CD4-positive, alpha-beta T cell (primary cell): ENCODE data around the gene ASB6. TPM values are rescaled to one million over a fixed set of nuclear protein-coding genes. Genes with fewer than 3 reads are reported as not detected.

ENCODE experiments used
- ATAC-seq: fragments of 200-7000 bp; cut with Tn5 transposase; one replicate; pipeline ENCODE4 v1.10.0; 2022; ENCODE audit warnings: mild to moderate bottlenecking; ENCODE audit not compliant: poor library complexity
- CTCF ChIA-PET: fragments of 350-600 bp; sonication (Branson Sonifier 250); formaldehyde crosslinking; loops from one replicate; lab custom pipeline; 2021; ENCODE audit warnings: antibody characterized with exemption, inconsistent platforms; lab: Charles Lee
- POLR2A ChIA-PET: fragments of 350-600 bp; sonication (Branson Sonifier 250); formaldehyde crosslinking; loops from one replicate; lab custom pipeline; 2021; ENCODE audit warnings: antibody characterized with exemption, inconsistent platforms; lab: Charles Lee
- DNase-seq, 14 experiments: peaks; one replicate each; pipeline ENCODE4 v3.0.0-alpha.2; 2013 to 2020; ENCODE audit warnings: mixed read lengths in 2 of 14
- H3K27ac ChIP-seq, 2 donors: one replicate each; pipeline versions ENCODE4 v1.5.1 to v1.7.0; 2013; ENCODE audit warnings: low read length in 2 of 2, low read depth in 1 of 2, mild to moderate bottlenecking in 1 of 2
- H3K27me3 ChIP-seq, 2 experiments: 1 replicate in 1 of 2; 2 replicates in 1 of 2; pipeline versions ENCODE4 v1.6.1 to v1.7.0; 2013; ENCODE audit warnings: low read length in 2 of 2, control low read depth in 1 of 2, mild to moderate bottlenecking in 1 of 2, moderate library complexity in 1 of 2; ENCODE audit not compliant: insufficient read depth in 2 of 2, control insufficient read depth in 1 of 2
- H3K36me3 ChIP-seq: one replicate; pipeline ENCODE4 v1.6.1; 2013; ENCODE audit warnings: low read length, control low read depth; ENCODE audit not compliant: insufficient read depth
- H3K4me1 ChIP-seq: one replicate; pipeline ENCODE4 v1.6.1; 2013; ENCODE audit warnings: low read length, control low read depth; ENCODE audit not compliant: insufficient read depth
- H3K4me3 ChIP-seq: one replicate; pipeline ENCODE4 v1.5.1; 2013; ENCODE audit warnings: mild to moderate bottlenecking, low read length, moderate library complexity
- H3K9me3 ChIP-seq, 2 experiments: 1 replicate in 1 of 2; 2 replicates in 1 of 2; pipeline versions ENCODE4 v1.6.1 to v1.7.0; 2013; ENCODE audit warnings: low read length in 2 of 2, mild to moderate bottlenecking in 2 of 2, control low read depth in 1 of 2, moderate library complexity in 1 of 2; ENCODE audit not compliant: control insufficient read depth in 1 of 2, insufficient read depth in 1 of 2
- H3K27ac Mint-ChIP-seq: one replicate; pipeline ENCODE4 v1.8.0; 2020; ENCODE audit warnings: mixed read lengths
- H3K27me3 Mint-ChIP-seq: one replicate; pipeline ENCODE4 v1.8.0; 2021; ENCODE audit warnings: mixed read lengths
- H3K36me3 Mint-ChIP-seq: one replicate; pipeline ENCODE4 v1.8.0; 2021; ENCODE audit warnings: low read depth, mixed read lengths
- H3K4me1 Mint-ChIP-seq: one replicate; pipeline ENCODE4 v1.8.0; 2021; ENCODE audit warnings: low read depth, mixed read lengths
- H3K4me3 Mint-ChIP-seq: one replicate; pipeline ENCODE4 v1.8.0; 2020; ENCODE audit warnings: mild to moderate bottlenecking, mixed read lengths
- H3K9me3 Mint-ChIP-seq: one replicate; pipeline ENCODE4 v1.8.0; 2020; ENCODE audit warnings: mixed read lengths
- intact Hi-C, 2 experiments: fragments of 100-400 bp; cut with DNase I in 1 of 2; cut with micrococcal nuclease in 1 of 2; formaldehyde crosslinking; loops; one replicate each; pipeline versions ENCODE4 v1.15.1 to v1.9.0; 2023 to 2025; cut with DNase I, micrococcal nuclease
- total RNA-seq, 174 experiments: library from RNA in 2 of 174; stranded (reverse) in 2 of 174; gene quantifications; one replicate each; pipeline ENCODE4 v1.2.3 and lab custom pipeline; 2021 to 2026
- TF ChIP-seq, protein P1 (sequence below): fragments of 200-600 bp; IDR thresholded peaks from one replicate; pipeline ENCODE4 v1.8.0; 2022; ENCODE audit warnings: antibody characterized with exemption, mild to moderate bottlenecking

Gene ASB6
- total RNA-seq, 2 experiments from 2014 or later, result 28.5 to 29.3 TPM

DNA sequence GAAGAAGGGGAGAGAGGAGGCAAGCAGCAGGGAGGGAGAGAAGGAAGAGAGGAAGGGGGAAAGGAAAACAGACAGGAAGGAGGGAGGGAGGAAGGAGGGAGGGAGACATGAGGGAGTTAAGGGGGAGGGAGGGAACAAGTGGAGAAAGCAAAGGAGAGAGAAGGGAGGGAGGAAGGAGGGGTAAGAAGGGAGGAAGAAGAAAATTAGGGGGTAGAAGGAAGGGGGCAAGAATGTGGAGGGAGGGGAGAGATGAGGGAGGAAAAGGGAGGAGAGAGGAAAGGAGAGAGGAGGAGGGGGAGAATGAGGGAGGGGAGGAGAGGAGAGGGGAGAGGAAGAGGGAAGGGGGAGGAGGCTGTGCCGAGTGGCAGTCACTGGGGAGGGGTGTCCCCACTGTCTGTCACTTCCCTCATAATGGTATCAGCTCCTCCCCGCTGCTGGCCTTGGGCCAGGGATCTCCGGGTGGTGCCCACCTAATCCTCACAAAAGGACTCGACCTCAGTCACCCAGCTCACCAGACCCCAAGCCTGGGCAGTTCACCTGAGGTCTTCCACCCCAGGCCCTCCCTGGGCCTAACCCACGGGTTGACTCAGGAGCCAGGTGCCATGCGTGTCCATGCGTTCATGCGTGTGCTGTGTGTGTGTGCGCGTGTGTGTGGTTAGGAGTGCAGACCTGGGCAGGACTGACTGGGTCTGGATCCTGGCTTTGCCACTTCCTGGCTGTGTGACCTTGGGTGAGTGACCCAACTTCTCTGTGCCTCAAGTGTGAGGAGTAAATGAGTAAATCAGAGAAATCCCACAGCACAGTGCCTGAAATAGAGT is 39.1 kb downstream of the ASB6 start:
- intact Hi-C loops, result no loop called here
- no peaks in the 10 kb centered on the region for H3K9me3 Mint-ChIP-seq
- TF ChIP-seq, protein P1, sequence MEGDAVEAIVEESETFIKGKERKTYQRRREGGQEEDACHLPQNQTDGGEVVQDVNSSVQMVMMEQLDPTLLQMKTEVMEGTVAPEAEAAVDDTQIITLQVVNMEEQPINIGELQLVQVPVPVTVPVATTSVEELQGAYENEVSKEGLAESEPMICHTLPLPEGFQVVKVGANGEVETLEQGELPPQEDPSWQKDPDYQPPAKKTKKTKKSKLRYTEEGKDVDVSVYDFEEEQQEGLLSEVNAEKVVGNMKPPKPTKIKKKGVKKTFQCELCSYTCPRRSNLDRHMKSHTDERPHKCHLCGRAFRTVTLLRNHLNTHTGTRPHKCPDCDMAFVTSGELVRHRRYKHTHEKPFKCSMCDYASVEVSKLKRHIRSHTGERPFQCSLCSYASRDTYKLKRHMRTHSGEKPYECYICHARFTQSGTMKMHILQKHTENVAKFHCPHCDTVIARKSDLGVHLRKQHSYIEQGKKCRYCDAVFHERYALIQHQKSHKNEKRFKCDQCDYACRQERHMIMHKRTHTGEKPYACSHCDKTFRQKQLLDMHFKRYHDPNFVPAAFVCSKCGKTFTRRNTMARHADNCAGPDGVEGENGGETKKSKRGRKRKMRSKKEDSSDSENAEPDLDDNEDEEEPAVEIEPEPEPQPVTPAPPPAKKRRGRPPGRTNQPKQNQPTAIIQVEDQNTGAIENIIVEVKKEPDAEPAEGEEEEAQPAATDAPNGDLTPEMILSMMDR, result no peak
- Histone ChIP-seq H3K4me1 (peaks cover 46% of the 10 kb centered on the region), H3K36me3 (no peaks in the 10 kb centered on the region), H3K27ac (no peak overlapping the region), H3K4me3 (no peak overlapping the region), H3K27me3 (peaks cover 0 to 3% of the 10 kb centered on the region in 2 experiments), H3K9me3 (no peaks in the 10 kb centered on the region)
- H3K36me3 Mint-ChIP-seq, result no peaks in the 10 kb centered on the region
- peaks cover 41% of the 10 kb centered on the region for H3K4me1 Mint-ChIP-seq
- ATAC-seq (no peak), DNase-seq (no peak)
- no peak overlapping the region for H3K4me3 Mint-ChIP-seq
- H3K27ac Mint-ChIP-seq, result no peak overlapping the region
- peaks cover 6% of the 10 kb centered on the region for H3K27me3 Mint-ChIP-seq
- POLR2A ChIA-PET, result no interaction called here
- CTCF ChIA-PET, result no interaction called here

DNA sequence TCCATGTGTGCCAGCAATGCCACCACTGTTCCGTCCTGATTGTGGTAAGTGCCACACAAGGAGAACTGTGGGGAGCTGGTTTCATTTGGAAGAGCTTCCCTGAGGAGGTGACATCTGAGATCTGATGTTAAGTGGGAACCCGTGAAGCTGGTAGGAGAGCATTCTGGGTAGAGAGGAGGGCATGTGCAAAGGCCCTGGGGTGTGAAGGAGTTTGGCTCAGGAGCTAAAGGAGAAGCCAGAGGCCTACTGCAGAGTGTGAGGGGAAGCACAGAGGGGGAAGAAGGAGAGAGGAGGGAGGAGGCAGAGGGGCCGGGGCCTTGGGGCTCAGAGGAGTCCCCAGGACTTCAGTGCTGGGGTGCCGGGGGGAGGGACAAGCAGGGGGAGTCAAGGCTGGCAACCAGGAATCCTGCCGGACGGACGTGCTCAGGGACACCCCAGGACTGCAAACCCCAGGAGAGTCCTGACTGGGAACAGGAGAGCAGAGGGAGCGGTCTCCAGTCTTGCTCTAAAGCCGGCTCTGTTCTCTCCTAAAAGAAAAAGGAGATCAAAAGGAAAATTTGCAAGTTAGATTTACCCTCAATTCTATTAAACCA is 40.8 kb downstream of the ASB6 start:
- ATAC-seq (no peak), DNase-seq (no peak)
- TF ChIP-seq, protein P1, result no peak
- Histone ChIP-seq H3K27ac (no peak overlapping the region), H3K4me3 (no peak overlapping the region), H3K36me3 (no peaks in the 10 kb centered on the region), H3K9me3 (no peaks in the 10 kb centered on the region), H3K27me3 (peaks cover 0 to 3% of the 10 kb centered on the region in 2 experiments), H3K4me1 (peaks cover 47% of the 10 kb centered on the region)
- intact Hi-C loops, result no loop called here
- Mint-ChIP-seq H3K4me3 (no peak overlapping the region), H3K27me3 (peaks cover 6% of the 10 kb centered on the region), H3K36me3 (no peaks in the 10 kb centered on the region), H3K9me3 (no peaks in the 10 kb centered on the region), H3K27ac (no peak overlapping the region), H3K4me1 (peaks cover 27% of the 10 kb centered on the region)
- POLR2A ChIA-PET, result no interaction called here
- CTCF ChIA-PET, result no interaction called here

DNA sequence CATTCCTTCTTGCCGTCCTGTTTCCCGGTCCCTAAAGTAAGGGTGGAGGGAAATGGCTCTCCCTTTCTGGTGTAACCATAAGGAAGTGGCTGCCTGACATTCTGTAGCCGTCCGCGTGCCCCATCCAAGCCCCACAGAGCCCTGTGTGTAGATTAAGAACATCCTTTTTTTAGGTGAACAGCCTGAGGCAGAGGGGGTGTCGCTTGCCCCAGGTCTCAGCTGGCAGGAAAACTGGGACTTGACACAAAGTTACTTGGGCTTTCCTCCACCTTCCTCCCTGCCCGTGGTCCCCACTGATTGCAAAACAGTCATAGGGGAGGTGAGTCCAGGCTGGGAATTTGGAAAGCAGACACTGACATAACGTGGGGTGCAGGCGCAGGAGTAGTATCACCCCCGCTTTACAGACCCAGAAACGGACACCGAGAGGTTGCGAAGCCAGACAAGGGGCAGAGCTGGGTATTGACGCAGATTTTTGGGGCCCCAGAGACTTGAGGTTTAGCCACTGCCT is 43.8 kb downstream of the ASB6 start:
- CTCF ChIA-PET, result interaction anchor here (0.5 to 0.8 kb wide), 2 partner anchors 11 to 63 kb away, joined by 4 read pairs; no protein-coding TSS in a partner anchor

More for the DNA sequence above, 43.8 kb downstream of the ASB6 start:
- peak overlapping the region; percentile 40 for H3K4me3 ChIP-seq
- TF ChIP-seq, protein P1, result no peak
- Mint-ChIP-seq H3K36me3 (no peaks in the 10 kb centered on the region), H3K27me3 (peaks cover 6% of the 10 kb centered on the region), H3K9me3 (no peaks in the 10 kb centered on the region), H3K27ac (peak overlapping the region; percentile 33), H3K4me1 (peaks cover 17% of the 10 kb centered on the region), H3K4me3 (peak overlapping the region; percentile 69)
- no peak overlapping the region for H3K27ac ChIP-seq
- ATAC-seq, result peak; percentile 47
- H3K9me3 ChIP-seq, result no peaks in the 10 kb centered on the region
- H3K27me3 ChIP-seq, result peaks cover 0 to 3% of the 10 kb centered on the region in 2 experiments
- no peaks in the 10 kb centered on the region for H3K36me3 ChIP-seq
- DNase-seq, result no peak
- intact Hi-C loops, result no loop called here
- POLR2A ChIA-PET, result interaction anchor here (0.6 to 1.4 kb wide), 4 partner anchors 12 to 362 kb away, joined by 3 to 7 read pairs (median 4); no protein-coding TSS in a partner anchor
- H3K4me1 ChIP-seq, result peaks cover 34% of the 10 kb centered on the region
